UCSD-AML1 (cell line): Measurements from ENCODE around the gene USP46.

ENCODE experiments used
- DNase-seq: peaks from one replicate; lab custom pipeline; 2025; ENCODE audit not compliant: unreplicated experiment; lab: John Stamatoyannopoulos, UW

USP46 gene

GRCh38 chr4:52576961-52577623, 82.0 kb downstream of the USP46 start:
- no peak for DNase-seq

GRCh38 chr4:52576326-52576725, 82.8 kb downstream of the USP46 start:
- DNase-seq = no peak

GRCh38 chr4:52575406-52575805, 83.7 kb downstream of the USP46 start:
- no peak for DNase-seq

GRCh38 chr4:52574036-52574435, 85.1 kb downstream of the USP46 start:
- no peak for DNase-seq

- no peak for DNase-seq
Observed at GRCh38 chr4:52573551-52573950, 85.5 kb downstream of the USP46 start.

GRCh38 chr4:52572936-52573485, 86.1 kb downstream of the USP46 start:
- DNase-seq = no peak

GRCh38 chr4:52568351-52568750, 90.8 kb downstream of the USP46 start:
- DNase-seq = no peak

- DNase-seq = no peak
Observed at GRCh38 chr4:52566136-52567031, 92.7 kb downstream of the USP46 start.

GRCh38 chr4:52560844-52561280, 98.2 kb downstream of the USP46 start:
- DNase-seq = no peak

GRCh38 chr4:52555356-52555716, 103.8 kb downstream of the USP46 start:
- DNase-seq = no peak

GRCh38 chr4:52554612-52555355, 104.3 kb downstream of the USP46 start:
- no peak for DNase-seq

GRCh38 chr4:52552778-52553177, 106.3 kb downstream of the USP46 start:
- DNase-seq = no peak

GRCh38 chr4:52551487-52551886, 107.6 kb downstream of the USP46 start:
- no peak for DNase-seq

- DNase-seq = no peak
Observed at GRCh38 chr4:52550186-52550585, 108.9 kb downstream of the USP46 start.

- DNase-seq = no peak
Observed at GRCh38 chr4:52548818-52549570, 110.1 kb downstream of the USP46 start.

- DNase-seq = no peak
Observed at GRCh38 chr4:52546449-52546848, 112.7 kb downstream of the USP46 start.

GRCh38 chr4:52545099-52546069, 113.7 kb downstream of the USP46 start:
- DNase-seq = peak; percentile 63
